OCI-LY3 (cell line): ENCODE data around the gene SRGAP2C.
"Not testable (repeated sequence)": the region's sequence is repeated elsewhere in the genome, so short reads cannot be mapped to it uniquely, and the experiment has no call there.

Experiments used
- EZH2phosphoT487 ChIP-seq: fragments of 200-600 bp; shearing (Covaris generic); IDR thresholded peaks from 2 replicates; pipeline ENCODE4 v1.6.1; 2018; ENCODE audit warnings: antibody characterized with exemption, mixed run types, low read depth
- TF ChIP-seq, protein P1 (sequence below): fragments of 200-600, 300-600 bp; sonication (generic); IDR thresholded peaks from 2 replicates; pipeline ENCODE4 v1.5.1; 2014; ENCODE audit warnings: antibody characterized with exemption, low read length, low read depth

GRCh38 chr1:121152788-121153187 lies 32.0 kb upstream of the SRGAP2C start:
- TF ChIP-seq, protein P1, sequence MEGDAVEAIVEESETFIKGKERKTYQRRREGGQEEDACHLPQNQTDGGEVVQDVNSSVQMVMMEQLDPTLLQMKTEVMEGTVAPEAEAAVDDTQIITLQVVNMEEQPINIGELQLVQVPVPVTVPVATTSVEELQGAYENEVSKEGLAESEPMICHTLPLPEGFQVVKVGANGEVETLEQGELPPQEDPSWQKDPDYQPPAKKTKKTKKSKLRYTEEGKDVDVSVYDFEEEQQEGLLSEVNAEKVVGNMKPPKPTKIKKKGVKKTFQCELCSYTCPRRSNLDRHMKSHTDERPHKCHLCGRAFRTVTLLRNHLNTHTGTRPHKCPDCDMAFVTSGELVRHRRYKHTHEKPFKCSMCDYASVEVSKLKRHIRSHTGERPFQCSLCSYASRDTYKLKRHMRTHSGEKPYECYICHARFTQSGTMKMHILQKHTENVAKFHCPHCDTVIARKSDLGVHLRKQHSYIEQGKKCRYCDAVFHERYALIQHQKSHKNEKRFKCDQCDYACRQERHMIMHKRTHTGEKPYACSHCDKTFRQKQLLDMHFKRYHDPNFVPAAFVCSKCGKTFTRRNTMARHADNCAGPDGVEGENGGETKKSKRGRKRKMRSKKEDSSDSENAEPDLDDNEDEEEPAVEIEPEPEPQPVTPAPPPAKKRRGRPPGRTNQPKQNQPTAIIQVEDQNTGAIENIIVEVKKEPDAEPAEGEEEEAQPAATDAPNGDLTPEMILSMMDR: not testable (repeated sequence)
- not testable (repeated sequence) for TF ChIP-seq EZH2phosphoT487
